Caco-2 (cell line): Measurements from ENCODE around the gene VWA2. TPM values are rescaled to one million over a fixed set of nuclear protein-coding genes. Genes with fewer than 3 reads are reported as not detected.

Source experiments
- BruUV-seq: library from RNA; stranded (reverse); fragments of 400-500 nt; replicated peaks from 2 replicates; lab custom pipeline; 2021; lab: Mats Ljungman, UMichigan
- CTCF ChIA-PET: fragments of 300-600 bp; sonication (Branson Sonifier 250); formaldehyde crosslinking; loops from one replicate; lab custom pipeline; 2022; ENCODE audit warnings: antibody characterized with exemption; lab: Charles Lee
- POLR2A ChIA-PET: fragments of 300-600 bp; sonication (Branson Sonifier 250); formaldehyde crosslinking; loops from one replicate; lab custom pipeline; 2022; ENCODE audit warnings: antibody characterized with exemption; lab: Charles Lee
- DNase-seq, 2 experiments: peaks; one replicate each; pipeline versions ENCODE4 v3.0.0 to v3.0.0-alpha.2; 2020 to 2022
- H3K27me3 ChIP-seq: replicated peaks from 2 replicates; pipeline ENCODE4 v1.6.0; 2011; ENCODE audit warnings: low read length; ENCODE audit not compliant: control insufficient read depth, insufficient read depth
- H3K36me3 ChIP-seq: 2 replicates; pipeline ENCODE4 v1.5.1; 2011; ENCODE audit warnings: low read length; ENCODE audit not compliant: control insufficient read depth, insufficient read depth
- H3K4me1 ChIP-seq: fragments of 250-450 bp; sonication (Bioruptor Pico); 2 replicates; pipeline ENCODE4 v1.5.1; 2020; ENCODE audit warnings: mild to moderate bottlenecking
- H3K4me3 ChIP-seq: 2 replicates; pipeline ENCODE4 v1.5.1; 2011; ENCODE audit warnings: low read depth, mild to moderate bottlenecking, control low read depth, low read length
- H3K9me3 ChIP-seq: fragments of 250-450 bp; sonication (Bioruptor Pico); 2 replicates; pipeline ENCODE4 v1.5.1; 2020; ENCODE audit warnings: mild to moderate bottlenecking, moderate library complexity
- H3K27ac Mint-ChIP-seq: one replicate; pipeline ENCODE4 v1.8.0; 2022; ENCODE audit warnings: mixed read lengths; ENCODE audit not compliant: unreplicated experiment
- H3K27me3 Mint-ChIP-seq: one replicate; pipeline ENCODE4 v1.8.0; 2022; ENCODE audit warnings: mixed read lengths; ENCODE audit not compliant: insufficient read depth, unreplicated experiment
- H3K36me3 Mint-ChIP-seq: one replicate; pipeline ENCODE4 v1.8.0; 2022; ENCODE audit warnings: mild to moderate bottlenecking, mixed read lengths; ENCODE audit not compliant: insufficient read depth, unreplicated experiment
- H3K4me1 Mint-ChIP-seq: one replicate; pipeline ENCODE4 v1.8.0; 2022; ENCODE audit warnings: low read depth, mixed read lengths; ENCODE audit not compliant: unreplicated experiment
- H3K4me3 Mint-ChIP-seq: one replicate; pipeline ENCODE4 v1.8.0; 2022; ENCODE audit warnings: mild to moderate bottlenecking, moderate library complexity, mixed read lengths; ENCODE audit not compliant: unreplicated experiment
- H3K9me3 Mint-ChIP-seq: one replicate; pipeline ENCODE4 v1.8.0; 2022; ENCODE audit warnings: mixed read lengths; ENCODE audit not compliant: unreplicated experiment
- intact Hi-C: fragments of 100-400 bp; cut with micrococcal nuclease; formaldehyde crosslinking; loops from one replicate; pipeline ENCODE4 v1.10.0; 2022; ENCODE audit not compliant: unreplicated experiment
- total RNA-seq: library from RNA; stranded (reverse); gene quantifications from 2 replicates; pipeline ENCODE4 v1.2.3, GENCODE V29; 2022
- TF ChIP-seq, protein P1 (sequence below), 2 experiments: fragments of 200-600 bp in 1 of 2; IDR thresholded peaks; 1 replicate in 1 of 2; 2 replicates in 1 of 2; pipeline versions ENCODE4 v1.5.1 to v1.8.0; 2011 to 2022; ENCODE audit warnings: antibody characterized with exemption in 1 of 2, control low read depth in 1 of 2, inconsistent platforms in 1 of 2, low read depth in 1 of 2, low read length in 1 of 2, mild to moderate bottlenecking in 1 of 2, moderate library complexity in 1 of 2; ENCODE audit not compliant: insufficient read depth in 1 of 2, severe bottlenecking in 1 of 2, unreplicated experiment in 1 of 2

The VWA2 gene
- total RNA-seq, 1 experiment from 2014 or later, result 1.2 TPM

GRCh38 chr10:114223066-114223465, 16.0 kb upstream of the VWA2 start:
- no peak overlapping the region for H3K4me3 ChIP-seq
- no peaks in the 10 kb centered on the region for H3K4me1 ChIP-seq
- no peak overlapping the region for H3K27ac Mint-ChIP-seq
- H3K4me3 Mint-ChIP-seq, result no peak overlapping the region
- DNase-seq, result no peak
- intact Hi-C loops, result no loop called here
- TF ChIP-seq, protein P1, sequence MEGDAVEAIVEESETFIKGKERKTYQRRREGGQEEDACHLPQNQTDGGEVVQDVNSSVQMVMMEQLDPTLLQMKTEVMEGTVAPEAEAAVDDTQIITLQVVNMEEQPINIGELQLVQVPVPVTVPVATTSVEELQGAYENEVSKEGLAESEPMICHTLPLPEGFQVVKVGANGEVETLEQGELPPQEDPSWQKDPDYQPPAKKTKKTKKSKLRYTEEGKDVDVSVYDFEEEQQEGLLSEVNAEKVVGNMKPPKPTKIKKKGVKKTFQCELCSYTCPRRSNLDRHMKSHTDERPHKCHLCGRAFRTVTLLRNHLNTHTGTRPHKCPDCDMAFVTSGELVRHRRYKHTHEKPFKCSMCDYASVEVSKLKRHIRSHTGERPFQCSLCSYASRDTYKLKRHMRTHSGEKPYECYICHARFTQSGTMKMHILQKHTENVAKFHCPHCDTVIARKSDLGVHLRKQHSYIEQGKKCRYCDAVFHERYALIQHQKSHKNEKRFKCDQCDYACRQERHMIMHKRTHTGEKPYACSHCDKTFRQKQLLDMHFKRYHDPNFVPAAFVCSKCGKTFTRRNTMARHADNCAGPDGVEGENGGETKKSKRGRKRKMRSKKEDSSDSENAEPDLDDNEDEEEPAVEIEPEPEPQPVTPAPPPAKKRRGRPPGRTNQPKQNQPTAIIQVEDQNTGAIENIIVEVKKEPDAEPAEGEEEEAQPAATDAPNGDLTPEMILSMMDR (IDR thresholded peaks at IDR 0.05; ENCODE audit: insufficient read depth in 1 of 2, low read depth in 1 of 2, low read length in 1 of 2, severe bottlenecking in 1 of 2, unreplicated experiment in 1 of 2), result no peak
- no peaks in the 10 kb centered on the region for H3K9me3 ChIP-seq
- H3K36me3 ChIP-seq, result no peaks in the 10 kb centered on the region
- no peaks in the 10 kb centered on the region for H3K36me3 Mint-ChIP-seq
- H3K27me3 Mint-ChIP-seq, result peaks cover 11% of the 10 kb centered on the region
- no peaks in the 10 kb centered on the region for H3K4me1 Mint-ChIP-seq
- H3K9me3 Mint-ChIP-seq, result no peaks in the 10 kb centered on the region
- POLR2A ChIA-PET, result no interaction called here
- BruUV-seq, result no TSS peak
- CTCF ChIA-PET, result no interaction called here
- no peaks in the 10 kb centered on the region for H3K27me3 ChIP-seq

DNA sequence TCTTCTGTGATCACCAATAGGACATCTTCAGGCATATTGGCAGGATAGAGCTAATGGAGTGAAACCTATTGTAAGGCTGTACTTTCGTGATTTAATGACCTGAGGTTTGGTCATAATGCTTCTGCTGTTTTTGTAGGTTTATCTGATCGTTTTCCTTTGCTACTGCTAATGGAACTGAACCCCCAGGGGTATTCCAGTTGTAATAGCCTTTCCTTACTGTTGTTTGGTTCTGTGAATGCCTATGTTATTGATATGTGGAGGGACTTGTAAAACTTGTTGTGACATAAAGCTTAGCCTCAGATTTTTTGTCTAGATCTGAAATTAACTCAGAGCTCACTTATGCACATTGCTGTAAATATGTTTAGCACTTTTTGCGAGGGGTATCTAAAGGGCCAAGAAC, 10.9 kb upstream of the VWA2 start:
- Mint-ChIP-seq H3K9me3 (no peaks in the 10 kb centered on the region), H3K27me3 (peaks cover 17% of the 10 kb centered on the region), H3K4me1 (no peaks in the 10 kb centered on the region), H3K4me3 (no peak overlapping the region), H3K27ac (no peak overlapping the region), H3K36me3 (no peaks in the 10 kb centered on the region)
- no peaks in the 10 kb centered on the region for H3K27me3 ChIP-seq
- H3K36me3 ChIP-seq, result no peaks in the 10 kb centered on the region
- ChIA-PET CTCF (interaction anchor here (0.6 kb wide), 1 partner anchor 32 kb away, joined by 7 read pairs; no protein-coding TSS in a partner anchor), POLR2A (no interaction called here)
- intact Hi-C loops, result no loop called here
- DNase-seq, result no peak
- TF ChIP-seq, protein P1 (IDR thresholded peaks at IDR 0.05; ENCODE audit: insufficient read depth in 1 of 2, low read depth in 1 of 2, low read length in 1 of 2, severe bottlenecking in 1 of 2, unreplicated experiment in 1 of 2), result no peak
- no peaks in the 10 kb centered on the region for H3K4me1 ChIP-seq
- H3K4me3 ChIP-seq, result no peak overlapping the region
- no peaks in the 10 kb centered on the region for H3K9me3 ChIP-seq
- no TSS peak for BruUV-seq

GRCh38 chr10:114232561-114233176, 6.4 kb upstream of the VWA2 start:
- ChIA-PET POLR2A (no interaction called here), CTCF (no interaction called here)
- no peak overlapping the region for H3K4me3 ChIP-seq
- Mint-ChIP-seq H3K27ac (no peak overlapping the region), H3K27me3 (peaks cover 9% of the 10 kb centered on the region), H3K9me3 (no peaks in the 10 kb centered on the region), H3K36me3 (no peaks in the 10 kb centered on the region), H3K4me3 (no peak overlapping the region), H3K4me1 (no peaks in the 10 kb centered on the region)
- TF ChIP-seq, protein P1 (IDR thresholded peaks at IDR 0.05; ENCODE audit: insufficient read depth in 1 of 2, low read depth in 1 of 2, low read length in 1 of 2, severe bottlenecking in 1 of 2, unreplicated experiment in 1 of 2), result no peak
- no peaks in the 10 kb centered on the region for H3K27me3 ChIP-seq
- intact Hi-C loops, result loop anchor here (10.0 kb wide), 1 partner anchor 118 kb away; no protein-coding TSS in a partner anchor
- H3K9me3 ChIP-seq, result no peaks in the 10 kb centered on the region
- no peaks in the 10 kb centered on the region for H3K4me1 ChIP-seq
- no peak for DNase-seq
- H3K36me3 ChIP-seq, result no peaks in the 10 kb centered on the region
- BruUV-seq, result no TSS peak
